ENCODE data around the gene CDH15.

DNA sequence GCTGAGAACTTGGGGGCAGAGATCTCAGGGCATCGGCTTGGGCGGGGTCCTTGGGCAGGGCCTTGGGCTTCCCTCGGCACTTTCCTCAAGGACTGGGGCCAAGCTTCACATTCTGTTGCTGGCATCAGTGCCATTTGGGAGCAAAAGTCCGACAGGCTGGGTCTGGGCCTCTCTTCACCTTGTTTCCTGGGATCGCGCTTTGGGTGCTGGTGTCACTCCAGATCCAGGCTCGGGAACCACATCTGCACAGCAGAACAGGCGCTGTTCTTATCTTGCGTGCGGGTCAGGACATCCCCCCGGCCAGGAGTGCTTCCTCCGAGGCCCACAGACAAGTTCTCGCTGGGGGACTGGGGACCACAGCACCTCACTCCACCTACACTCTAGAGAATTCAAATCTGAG is 31.1 kb upstream of the CDH15 start:
- TF ChIP-seq CTCF (IDR thresholded peaks at IDR 0.05; ENCODE audit: poor library complexity, severe bottlenecking) (no peak), TAF1 (IDR thresholded peaks at IDR 0.05; ENCODE audit: low read depth) (no peak), EZH2 (IDR thresholded peaks at IDR 0.05; ENCODE audit: borderline replicate concordance, insufficient read depth, low read length, poor library complexity, severe bottlenecking) (no peak), RAD21 (conservative IDR thresholded peaks at IDR 0.05) (no peak), EP300 (conservative IDR thresholded peaks at IDR 0.05; ENCODE audit: poor library complexity, severe bottlenecking) (no peak), REST (IDR thresholded peaks at IDR 0.05; ENCODE audit: borderline replicate concordance) (no peak), POLR2AphosphoS5 (IDR thresholded peaks at IDR 0.05) (no peak)

Data from neural cell (in vitro differentiated cells).